Right atrium auricular region (tissue), 2 donors: Measurements from ENCODE around the gene BNIP2. TPM values are rescaled to one million over a fixed set of nuclear protein-coding genes. Genes with fewer than 3 reads are reported as not detected.

Experiments used
- DNase-seq: peaks from one replicate; pipeline ENCODE4 v3.0.0-alpha.2; 2019; ENCODE audit warnings: low spot score
- H3K27ac ChIP-seq, 2 donors: fragments of 200-600 bp; sonication (generic); 1 replicate in 1 of 2; 2 replicates in 1 of 2; pipeline ENCODE4 v1.5.1; 2016 to 2019
- H3K27me3 ChIP-seq, 2 donors: fragments of 200-600 bp; sonication (generic); one replicate each; pipeline versions ENCODE4 v1.5.1 to v1.6.0; 2017 to 2019
- H3K36me3 ChIP-seq: fragments of 200-600 bp; sonication (generic); one replicate; pipeline ENCODE4 v1.5.1; 2016
- H3K4me1 ChIP-seq, 2 donors: fragments of 200-600 bp; sonication (generic); one replicate each; pipeline versions ENCODE4 v1.5.1 to v1.6.0; 2017 to 2019
- H3K4me3 ChIP-seq, 2 donors: fragments of 200-600 bp; sonication (generic); 1 replicate in 1 of 2; 2 replicates in 1 of 2; pipeline ENCODE4 v1.5.1; 2017 to 2019; ENCODE audit warnings: mild to moderate bottlenecking in 1 of 2, moderate library complexity in 1 of 2
- H3K9me3 ChIP-seq, 2 donors: fragments of 200-600 bp; sonication (generic); one replicate each; pipeline ENCODE4 v1.5.1; 2019
- CTCF ChIP-seq, 2 donors: fragments of 200-600 bp; sonication (generic); IDR thresholded peaks; one replicate each; pipeline ENCODE4 v1.5.1; 2019; ENCODE audit warnings: antibody characterized with exemption in 2 of 2
- total RNA-seq, 2 donors: library from RNA; depleted of rRNA; stranded (reverse); fragments of >200 nt; gene quantifications; one replicate each; pipeline ENCODE4 v1.1.0, GENCODE V29; 2016

The BNIP2 gene
- total RNA-seq, 2 donors from 2014 or later = 93.7 to 148 TPM

GRCh38 chr15:59686389-59686788 is 2.7 kb downstream of the BNIP2 start:
- no peak for TF ChIP-seq CTCF (IDR thresholded peaks at IDR 0.05)
- H3K27me3 ChIP-seq = no peaks in the 10 kb centered on the region
- peak overlapping the region; percentile 18 to 27 for H3K27ac ChIP-seq
- H3K9me3 ChIP-seq = no peaks in the 10 kb centered on the region
- H3K36me3 ChIP-seq = peaks cover 8% of the 10 kb centered on the region
- no peak for DNase-seq
- H3K4me3 ChIP-seq = no peak overlapping the region
- peaks cover 0 to 44% of the 10 kb centered on the region in 2 donors for H3K4me1 ChIP-seq

- no peaks in the 10 kb centered on the region for H3K27me3 ChIP-seq
- H3K27ac ChIP-seq = peak overlapping the region; percentile 18 to 27
- DNase-seq = no peak
- no peaks in the 10 kb centered on the region for H3K9me3 ChIP-seq
- TF ChIP-seq CTCF (IDR thresholded peaks at IDR 0.05) = no peak
- peaks cover 0 to 44% of the 10 kb centered on the region in 2 donors for H3K4me1 ChIP-seq
- H3K36me3 ChIP-seq = peaks cover 14% of the 10 kb centered on the region
- H3K4me3 ChIP-seq = no peak overlapping the region
These were observed 3.3 kb downstream of the BNIP2 start for GRCh38 chr15:59685737-59686297.

DNA sequence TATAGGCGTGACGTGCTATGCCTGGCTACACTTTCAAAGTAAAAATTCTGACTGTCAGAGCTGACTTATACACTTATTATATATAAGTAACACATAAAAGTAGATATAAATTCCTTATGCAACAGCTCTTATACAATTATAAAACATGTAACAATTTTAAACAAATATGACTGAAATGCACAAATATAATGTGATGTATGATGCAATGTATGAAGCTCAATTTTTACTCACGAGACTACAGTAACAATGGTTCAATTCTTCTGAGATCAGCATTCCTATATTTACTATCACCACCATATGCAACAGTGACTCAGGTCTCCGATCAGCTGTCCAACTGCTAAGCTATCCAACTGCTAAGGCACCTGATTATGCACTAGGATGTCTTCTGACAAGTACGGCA is 8.2 kb downstream of the BNIP2 start:
- Histone ChIP-seq H3K27ac (no peak overlapping the region), H3K36me3 (peaks cover 49% of the 10 kb centered on the region), H3K4me3 (no peak overlapping the region), H3K9me3 (no peaks in the 10 kb centered on the region), H3K4me1 (peaks cover 0 to 16% of the 10 kb centered on the region in 2 donors), H3K27me3 (no peaks in the 10 kb centered on the region)
- TF ChIP-seq CTCF (IDR thresholded peaks at IDR 0.05) = no peak
- DNase-seq = no peak

- Histone ChIP-seq H3K27me3 (no peaks in the 10 kb centered on the region), H3K36me3 (peaks cover 54% of the 10 kb centered on the region), H3K4me1 (peaks cover 0 to 11% of the 10 kb centered on the region in 2 donors), H3K27ac (no peak overlapping the region), H3K4me3 (no peak overlapping the region), H3K9me3 (no peaks in the 10 kb centered on the region)
- no peak for TF ChIP-seq CTCF (IDR thresholded peaks at IDR 0.05)
- no peak for DNase-seq
These were observed 8.8 kb downstream of the BNIP2 start for GRCh38 chr15:59680346-59680745.

- no peak for DNase-seq
- Histone ChIP-seq H3K36me3 (peaks cover 69% of the 10 kb centered on the region), H3K4me3 (no peak overlapping the region), H3K27ac (no peak overlapping the region), H3K27me3 (no peaks in the 10 kb centered on the region), H3K4me1 (no peaks in the 10 kb centered on the region), H3K9me3 (no peaks in the 10 kb centered on the region)
- TF ChIP-seq CTCF (IDR thresholded peaks at IDR 0.05) = no peak
These were observed 10.5 kb downstream of the BNIP2 start for GRCh38 chr15:59678620-59679019.

GRCh38 chr15:59678172-59678571 is 10.9 kb downstream of the BNIP2 start:
- Histone ChIP-seq H3K4me3 (no peak overlapping the region), H3K27ac (no peak overlapping the region), H3K9me3 (no peaks in the 10 kb centered on the region), H3K4me1 (no peaks in the 10 kb centered on the region), H3K36me3 (peaks cover 74% of the 10 kb centered on the region), H3K27me3 (no peaks in the 10 kb centered on the region)
- no peak for DNase-seq
- no peak for TF ChIP-seq CTCF (IDR thresholded peaks at IDR 0.05)
